MG63 (cell line): Measurements from ENCODE around the gene PPP1R3C. TPM values are rescaled to one million over a fixed set of nuclear protein-coding genes. Genes with fewer than 3 reads are reported as not detected.

Source experiments
- DNase-seq: peaks from one replicate; pipeline ENCODE4 v3.0.0-alpha.2; 2020
- H3K27me3 ChIP-seq: fragments of 250-450 bp; sonication (Bioruptor Pico); 2 replicates; pipeline ENCODE4 v1.5.1; 2020; ENCODE audit warnings: mild to moderate bottlenecking, moderate library complexity
- H3K36me3 ChIP-seq: fragments of 250-450 bp; sonication (Bioruptor Pico); 2 replicates; pipeline ENCODE4 v1.5.1; 2020; ENCODE audit warnings: mild to moderate bottlenecking, moderate library complexity
- H3K4me3 ChIP-seq: fragments of 250-450 bp; sonication (Bioruptor Pico); 2 replicates; pipeline ENCODE4 v1.5.1; 2020; ENCODE audit warnings: mild to moderate bottlenecking, moderate library complexity
- H3K9me3 ChIP-seq: fragments of 250-450 bp; sonication (Bioruptor Pico); 2 replicates; pipeline ENCODE4 v1.5.1; 2020; ENCODE audit warnings: mild to moderate bottlenecking, moderate library complexity
- total RNA-seq: library from RNA; depleted of rRNA; stranded (reverse); fragments of >200 nt; shearing (Covaris generic); gene quantifications from 2 replicates; pipeline ENCODE4 v1.2.3, GENCODE V29; 2014; ENCODE audit warnings: low replicate concordance

Gene PPP1R3C
- total RNA-seq, 1 experiment from 2014 or later: 16.0 TPM

DNA sequence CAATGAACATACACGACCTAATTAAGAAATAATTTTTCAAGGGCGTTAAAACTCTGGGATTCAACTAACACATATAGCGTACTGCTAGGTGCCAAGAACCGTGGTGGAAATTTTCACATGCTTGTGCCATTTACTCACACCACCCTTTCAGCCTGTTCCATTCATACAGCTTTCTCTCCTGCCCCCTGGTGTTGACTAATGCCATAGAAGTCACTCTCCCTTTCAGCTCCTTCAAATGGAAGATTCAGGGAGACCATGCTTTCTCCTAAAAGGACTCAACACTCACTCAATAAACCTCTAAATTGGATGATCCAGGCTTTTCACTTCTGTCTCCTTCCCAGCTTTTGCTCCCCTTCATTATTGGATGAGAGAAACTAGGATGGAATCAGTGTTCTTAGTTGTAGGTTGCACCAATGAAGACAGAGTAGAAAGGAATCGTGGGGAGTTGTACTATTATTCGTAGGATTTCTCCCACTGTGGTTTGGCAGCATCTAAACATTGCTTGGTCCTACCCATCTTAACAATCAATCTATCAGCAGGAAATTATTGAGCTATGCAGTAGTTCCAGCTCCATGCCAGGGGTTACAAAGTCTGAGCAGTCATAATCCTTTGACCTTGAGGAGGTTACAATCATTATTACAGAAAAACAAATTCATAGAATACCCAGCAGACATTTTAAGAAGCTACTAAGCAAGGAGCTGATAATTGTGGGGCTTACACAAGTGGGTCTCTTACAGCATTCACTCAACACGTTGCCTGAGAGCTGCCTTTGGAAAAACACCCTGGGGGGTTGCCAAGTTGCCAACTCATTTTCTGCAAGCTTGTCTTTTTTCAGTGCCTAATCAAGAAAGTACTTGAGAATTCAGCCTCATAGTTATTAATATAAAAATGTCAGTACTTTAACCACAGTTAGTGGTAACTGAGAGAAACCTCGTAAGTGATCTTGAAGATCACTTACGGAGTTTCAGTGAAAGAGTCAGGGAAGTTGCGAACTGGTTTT is 2.8 kb upstream of the PPP1R3C start:
- peaks cover 5% of the 10 kb centered on the region; the same call in 1 of the 2 replicates for H3K36me3 ChIP-seq
- DNase-seq: peak; percentile 53
- no peaks in the 10 kb centered on the region for H3K9me3 ChIP-seq
- no peak overlapping the region for H3K4me3 ChIP-seq
- no peaks in the 10 kb centered on the region for H3K27me3 ChIP-seq

DNA sequence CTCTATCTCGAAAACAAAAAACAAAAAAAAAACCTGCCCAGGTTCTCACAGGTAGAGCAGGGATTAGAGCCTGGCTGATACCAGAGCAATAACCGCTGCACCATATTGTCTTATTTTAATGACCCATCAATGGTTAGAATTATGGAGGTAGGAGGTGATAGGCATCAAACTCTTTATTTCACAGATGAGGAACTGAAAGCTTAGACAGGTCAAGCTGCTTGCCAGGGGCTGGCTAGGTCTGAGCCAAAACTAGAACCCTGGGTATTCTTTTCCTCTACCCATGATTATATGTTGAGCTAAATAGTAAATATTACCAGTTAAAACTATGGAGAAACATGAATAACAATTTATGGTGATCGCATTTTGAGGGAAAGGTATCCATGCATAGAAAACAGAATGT is 2.0 kb upstream of the PPP1R3C start:
- peaks cover 13% of the 10 kb centered on the region for H3K36me3 ChIP-seq
- H3K9me3 ChIP-seq: no peaks in the 10 kb centered on the region
- H3K27me3 ChIP-seq: no peaks in the 10 kb centered on the region
- H3K4me3 ChIP-seq: no peak overlapping the region
- DNase-seq: no peak

DNA sequence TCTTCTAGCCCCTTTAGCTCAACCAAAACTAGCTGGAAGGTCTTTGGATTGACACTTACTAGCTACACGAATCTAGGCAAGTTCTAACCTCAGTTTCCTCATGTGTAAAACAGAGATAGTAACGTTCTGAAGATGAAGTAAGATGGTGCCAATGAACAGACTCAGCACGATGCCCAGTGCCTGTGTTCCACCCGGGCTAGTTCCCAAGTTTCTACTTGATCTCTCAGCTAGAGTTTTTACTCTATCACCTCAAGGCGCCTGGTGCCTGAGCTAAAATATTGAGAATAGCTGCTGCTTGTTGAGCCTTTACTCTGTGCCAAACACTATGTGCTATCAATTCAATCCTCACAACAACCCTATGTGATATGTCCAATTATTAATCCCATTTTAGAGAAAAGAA is 1.4 kb upstream of the PPP1R3C start:
- no peaks in the 10 kb centered on the region for H3K27me3 ChIP-seq
- H3K9me3 ChIP-seq: no peaks in the 10 kb centered on the region
- H3K36me3 ChIP-seq: peaks cover 16% of the 10 kb centered on the region
- DNase-seq: no peak
- no peak overlapping the region for H3K4me3 ChIP-seq

DNA sequence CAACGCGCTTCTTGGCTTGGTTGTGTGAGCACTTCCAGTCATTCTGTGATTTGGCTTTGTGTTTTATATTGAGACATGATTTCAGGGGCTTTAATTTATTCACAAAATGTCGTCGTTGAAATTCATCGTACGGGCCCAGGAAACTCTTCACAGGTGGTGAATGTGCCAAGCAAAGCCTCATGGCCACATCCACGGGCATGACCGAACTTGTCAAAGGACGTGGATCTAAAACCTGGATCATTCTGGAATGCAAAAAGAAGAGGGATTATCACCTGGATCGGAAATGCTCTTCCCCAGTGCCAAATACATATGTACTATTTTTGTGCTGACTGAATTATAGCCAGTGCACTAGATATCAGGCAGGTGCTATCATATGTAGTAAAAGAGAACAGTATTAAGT is 2.2 kb downstream of the PPP1R3C start:
- Histone ChIP-seq H3K27me3 (no peaks in the 10 kb centered on the region), H3K4me3 (no peak overlapping the region), H3K36me3 (peaks cover 22% of the 10 kb centered on the region), H3K9me3 (no peaks in the 10 kb centered on the region)
- DNase-seq: no peak

DNA sequence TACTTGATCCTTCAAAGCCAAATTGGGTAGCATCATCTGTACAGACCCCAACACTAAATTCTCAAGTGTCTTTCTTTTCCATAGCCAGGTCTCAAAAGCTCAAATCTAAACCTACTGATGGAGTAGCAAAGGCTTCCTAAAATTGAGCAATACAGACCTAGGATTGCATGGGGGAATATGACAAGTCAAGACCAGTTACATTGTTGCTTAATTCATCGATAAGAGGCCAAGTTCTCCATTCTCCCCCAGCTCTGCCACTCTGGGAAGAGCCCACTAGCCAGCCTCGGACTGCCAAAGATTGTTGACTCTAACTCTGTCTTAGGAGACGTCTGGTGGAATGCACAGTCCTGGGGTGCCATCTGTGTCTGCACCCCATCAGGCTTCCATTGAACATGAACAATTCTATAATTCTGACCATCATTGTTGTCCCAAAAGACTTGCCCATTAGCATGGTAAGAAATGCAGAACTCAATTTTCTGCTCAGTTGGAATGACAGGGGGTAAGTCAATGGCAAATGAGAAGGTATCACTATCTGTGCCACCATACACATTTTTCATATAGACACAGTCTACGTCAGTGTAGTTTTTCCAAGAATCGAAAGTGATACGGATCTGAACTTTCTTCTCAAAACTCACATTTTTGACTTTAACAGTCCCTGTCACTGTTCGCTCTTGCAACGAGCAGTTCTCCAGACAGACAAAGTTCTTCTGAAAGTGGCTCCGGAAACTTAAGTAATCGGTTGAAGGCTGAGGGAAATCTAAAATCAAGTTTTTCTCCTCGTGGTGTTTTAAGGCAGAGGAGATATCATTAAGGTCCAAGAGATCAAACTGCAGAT is 2.9 kb downstream of the PPP1R3C start:
- Histone ChIP-seq H3K9me3 (no peaks in the 10 kb centered on the region), H3K4me3 (no peak overlapping the region), H3K27me3 (no peaks in the 10 kb centered on the region), H3K36me3 (peaks cover 22% of the 10 kb centered on the region)
- DNase-seq: no peak

DNA sequence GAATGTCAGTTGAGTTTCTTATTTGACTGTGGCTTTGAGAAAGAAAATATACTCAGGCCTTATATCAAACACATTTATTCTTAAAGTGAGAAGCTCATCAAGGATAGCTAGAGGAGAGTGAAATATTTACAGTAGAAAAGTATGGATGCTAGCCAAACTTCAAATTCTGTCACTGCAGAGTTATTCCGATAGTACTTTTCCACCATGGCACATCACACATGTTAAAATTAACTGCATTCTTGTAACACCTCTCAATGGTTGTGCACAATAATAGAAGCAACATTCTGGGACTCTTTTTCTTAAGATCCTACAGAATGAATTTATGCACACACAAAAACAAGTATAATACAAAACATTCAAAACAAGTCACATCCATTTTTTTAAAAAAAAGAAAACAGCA is 4.5 kb downstream of the PPP1R3C start:
- no peaks in the 10 kb centered on the region; the same call in 1 of the 2 replicates for H3K9me3 ChIP-seq
- H3K27me3 ChIP-seq: no peaks in the 10 kb centered on the region
- H3K4me3 ChIP-seq: no peak overlapping the region
- DNase-seq: no peak
- H3K36me3 ChIP-seq: peaks cover 22% of the 10 kb centered on the region

DNA sequence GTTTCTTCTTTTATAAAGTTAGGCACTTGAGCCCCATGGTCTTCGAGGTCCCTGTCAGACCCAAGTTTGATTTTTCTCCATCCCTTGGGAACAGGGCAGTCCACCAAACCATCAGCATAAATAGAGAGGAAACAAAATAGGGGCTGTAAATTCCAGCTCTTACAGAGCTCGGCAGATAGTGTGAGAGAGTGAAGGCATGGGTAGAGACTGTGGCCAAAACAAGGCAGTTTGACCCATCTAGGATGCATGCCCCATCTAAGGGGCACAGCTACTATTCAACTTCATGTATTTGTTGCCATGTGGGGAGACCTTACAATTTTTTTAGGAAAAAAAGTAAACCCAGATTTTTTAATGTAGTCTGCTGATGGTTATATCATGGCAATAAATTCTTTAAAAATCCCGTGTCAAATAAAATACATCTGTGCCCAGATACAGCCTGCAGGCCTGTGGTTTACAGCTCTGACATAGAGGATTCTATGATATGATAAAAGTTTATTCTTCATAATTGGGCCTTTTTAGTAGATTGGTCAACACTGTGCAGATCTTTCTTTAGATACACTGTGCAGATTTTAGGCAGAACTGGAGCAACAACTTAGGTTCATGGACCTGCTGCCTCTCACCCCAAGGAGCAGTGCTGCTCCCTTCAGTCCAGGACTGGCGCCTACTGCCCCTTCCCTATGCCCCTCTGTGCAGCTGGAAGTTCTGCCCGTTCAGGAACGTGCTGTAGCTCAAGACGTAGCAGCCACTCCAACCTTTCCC is 5.3 kb downstream of the PPP1R3C start:
- no peak overlapping the region for H3K4me3 ChIP-seq
- peaks cover 2% of the 10 kb centered on the region; the same call in 1 of the 2 replicates for H3K9me3 ChIP-seq
- H3K36me3 ChIP-seq: peaks cover 22% of the 10 kb centered on the region
- H3K27me3 ChIP-seq: no peaks in the 10 kb centered on the region
- DNase-seq: no peak

DNA sequence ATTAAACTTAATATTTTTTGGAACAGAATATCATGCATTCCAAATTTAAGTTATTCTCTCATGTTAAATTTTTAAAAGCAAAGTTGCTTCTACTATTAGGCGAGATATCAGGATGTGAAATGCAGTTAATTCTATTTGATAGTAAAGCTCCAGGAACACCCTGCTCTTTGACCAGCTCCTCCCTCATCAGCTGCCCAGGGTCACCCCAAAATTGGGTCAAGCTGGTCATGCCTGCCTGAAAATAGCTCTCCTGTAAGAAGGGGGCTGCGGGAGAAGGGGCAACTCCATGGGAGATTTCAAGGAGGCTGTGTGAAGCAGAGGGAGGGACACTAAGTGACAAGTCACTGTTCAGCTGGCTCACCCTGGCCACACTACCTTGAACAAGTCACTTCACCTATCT is 5.9 kb downstream of the PPP1R3C start:
- H3K36me3 ChIP-seq: peaks cover 22% of the 10 kb centered on the region

DNA sequence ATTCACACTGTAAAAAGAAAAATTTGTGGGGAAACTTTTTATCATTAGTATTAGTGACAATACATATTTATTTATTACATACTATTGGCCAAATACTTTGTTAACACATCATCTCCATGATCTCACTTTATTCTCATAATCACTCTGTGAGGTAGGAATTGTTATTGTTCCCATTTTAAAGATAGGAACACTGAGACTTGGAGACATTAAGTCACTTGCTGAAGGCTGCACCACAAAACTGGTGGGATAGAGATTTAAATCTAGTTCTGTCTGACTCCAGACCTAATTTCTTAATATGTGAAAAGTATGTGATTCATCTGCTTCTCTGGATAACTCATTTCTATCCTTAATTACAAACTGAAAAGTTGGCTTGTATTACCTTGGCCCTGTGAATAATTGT is 8.2 kb downstream of the PPP1R3C start:
- H3K4me3 ChIP-seq: no peak overlapping the region
- H3K36me3 ChIP-seq: peaks cover 6% of the 10 kb centered on the region
- peaks cover 10% of the 10 kb centered on the region for H3K9me3 ChIP-seq
- no peak for DNase-seq
- no peaks in the 10 kb centered on the region for H3K27me3 ChIP-seq

More for the DNA sequence above, 5.9 kb downstream of the PPP1R3C start:
- Histone ChIP-seq H3K4me3 (no peak overlapping the region), H3K9me3 (peaks cover 3% of the 10 kb centered on the region; the same call in 1 of the 2 replicates), H3K27me3 (no peaks in the 10 kb centered on the region)
- DNase-seq: no peak

DNA sequence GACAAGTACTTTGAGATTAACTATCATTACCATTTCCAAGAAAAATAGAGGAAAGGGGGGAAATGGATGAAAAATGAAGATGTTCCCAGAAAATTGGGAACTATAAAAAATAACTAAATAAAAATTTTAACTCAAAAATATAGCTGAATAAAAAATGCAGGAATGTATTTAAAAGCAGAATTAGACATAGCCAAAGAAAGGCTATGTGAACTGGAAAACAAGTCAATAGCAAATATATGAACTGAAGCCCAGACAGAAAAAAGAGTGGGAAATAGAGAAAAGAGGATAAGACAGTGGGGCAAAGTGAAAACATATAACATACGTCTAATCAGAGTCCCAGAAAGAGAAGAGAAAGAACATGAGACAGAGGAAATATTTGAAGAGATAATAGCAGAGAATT is 10.3 kb downstream of the PPP1R3C start:
- no peak for DNase-seq
- no peaks in the 10 kb centered on the region for H3K27me3 ChIP-seq
- no peaks in the 10 kb centered on the region for H3K36me3 ChIP-seq
- H3K4me3 ChIP-seq: no peak overlapping the region
- peaks cover 13% of the 10 kb centered on the region for H3K9me3 ChIP-seq

DNA sequence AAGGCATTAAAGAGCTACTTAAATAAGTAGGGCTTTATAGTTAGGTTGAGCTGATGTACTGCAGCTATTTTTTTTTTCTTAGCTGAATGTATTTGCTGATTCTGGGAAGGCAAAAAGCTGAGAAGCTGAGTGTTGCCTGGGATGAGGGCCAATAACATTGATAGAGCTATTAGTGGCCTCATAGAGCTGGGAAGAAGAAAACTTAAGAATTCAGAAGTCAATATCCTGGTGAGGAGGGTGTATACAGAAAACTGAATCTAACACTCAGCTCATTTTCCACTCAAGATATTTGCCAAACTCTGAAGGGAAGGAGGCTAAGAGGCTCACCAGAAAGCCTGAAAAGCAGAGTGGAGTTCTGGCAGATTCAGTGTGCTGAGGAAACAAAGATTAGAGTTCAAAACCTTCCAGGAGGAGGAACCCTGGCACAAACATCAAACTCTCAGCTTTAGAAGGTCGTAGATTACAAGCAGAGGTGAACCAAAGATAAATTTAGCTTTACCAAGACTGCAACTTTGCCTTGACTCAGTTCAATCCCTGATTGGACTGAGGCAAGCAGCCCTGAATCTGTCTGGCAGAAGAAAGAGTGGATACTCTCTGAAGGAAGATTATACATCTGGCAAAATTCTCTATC is 11.3 kb downstream of the PPP1R3C start:
- Histone ChIP-seq H3K9me3 (peaks cover 13% of the 10 kb centered on the region), H3K4me3 (no peak overlapping the region), H3K36me3 (no peaks in the 10 kb centered on the region), H3K27me3 (no peaks in the 10 kb centered on the region)
- no peak for DNase-seq

DNA sequence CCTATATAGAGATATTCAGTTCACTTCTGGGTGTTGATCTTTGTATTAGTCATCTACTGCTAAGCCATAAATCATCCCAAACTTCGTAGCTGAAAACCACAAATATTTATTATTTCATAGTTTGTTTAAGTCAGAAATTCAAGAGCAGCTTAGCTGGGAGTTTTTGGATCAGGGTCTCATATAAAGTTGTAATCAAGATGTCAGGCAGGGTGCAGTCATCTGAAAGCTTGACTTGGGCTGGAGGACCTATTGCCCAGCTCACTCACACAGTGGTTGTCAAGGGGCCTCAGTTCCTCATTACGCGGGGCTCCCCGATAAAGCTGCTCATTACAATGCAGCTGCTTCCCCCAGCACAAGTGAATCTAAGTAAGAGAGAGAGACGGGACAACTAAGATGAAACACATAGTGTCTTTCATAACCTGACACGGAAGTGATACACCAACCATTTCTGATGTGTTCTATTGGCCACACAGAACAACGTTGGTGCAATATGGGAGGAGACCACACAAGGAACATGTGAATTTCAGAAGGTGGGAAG is 15.7 kb downstream of the PPP1R3C start:
- H3K9me3 ChIP-seq: peaks cover 10% of the 10 kb centered on the region
- no peaks in the 10 kb centered on the region for H3K36me3 ChIP-seq
- peak; percentile 51 for DNase-seq
- H3K27me3 ChIP-seq: no peaks in the 10 kb centered on the region
- no peak overlapping the region for H3K4me3 ChIP-seq

DNA sequence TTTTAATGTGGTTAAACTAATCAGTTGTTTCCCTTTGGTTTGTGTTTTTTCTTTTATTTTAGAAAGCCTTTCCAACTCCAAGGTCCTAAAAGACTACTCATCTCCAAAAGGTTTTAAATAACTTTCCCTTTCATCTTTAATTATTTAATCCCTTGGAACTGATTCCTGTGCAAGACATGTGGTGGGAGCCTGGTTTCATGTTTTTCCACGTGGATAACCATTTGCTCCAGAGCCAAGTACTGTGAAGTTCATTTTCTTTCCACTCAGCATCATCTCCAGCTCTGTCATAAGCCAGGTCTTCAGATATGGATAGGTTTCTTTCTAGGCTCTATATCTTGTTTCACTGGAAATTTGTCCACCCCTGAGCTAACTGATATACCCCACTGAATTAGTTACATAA is 16.7 kb downstream of the PPP1R3C start:
- Histone ChIP-seq H3K27me3 (no peaks in the 10 kb centered on the region), H3K36me3 (no peaks in the 10 kb centered on the region), H3K4me3 (no peak overlapping the region), H3K9me3 (peaks cover 7% of the 10 kb centered on the region)
- no peak for DNase-seq

DNA sequence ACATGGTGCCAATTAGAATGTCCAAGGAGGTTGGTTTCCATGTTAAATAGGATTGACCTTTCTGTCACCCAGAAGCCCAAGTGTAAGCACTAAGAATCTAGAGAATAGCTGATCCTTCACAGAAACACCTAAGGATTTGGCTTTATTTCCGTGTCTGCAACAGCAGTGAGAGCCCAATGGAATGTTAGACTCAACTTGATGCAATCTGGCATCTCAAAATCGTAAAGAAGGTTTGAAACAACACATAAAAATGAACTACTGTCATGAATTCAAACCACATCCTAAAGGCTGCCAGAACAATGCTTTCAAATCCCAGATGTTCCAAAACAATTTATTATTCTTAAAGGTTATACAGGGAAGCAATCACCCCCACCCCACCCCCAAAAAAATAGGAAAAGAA is 18.6 kb downstream of the PPP1R3C start:
- Histone ChIP-seq H3K36me3 (no peaks in the 10 kb centered on the region), H3K9me3 (peaks cover under 1% of the 10 kb centered on the region; the same call in 1 of the 2 replicates), H3K27me3 (no peaks in the 10 kb centered on the region), H3K4me3 (no peak overlapping the region)
- DNase-seq: peak; percentile 42

DNA sequence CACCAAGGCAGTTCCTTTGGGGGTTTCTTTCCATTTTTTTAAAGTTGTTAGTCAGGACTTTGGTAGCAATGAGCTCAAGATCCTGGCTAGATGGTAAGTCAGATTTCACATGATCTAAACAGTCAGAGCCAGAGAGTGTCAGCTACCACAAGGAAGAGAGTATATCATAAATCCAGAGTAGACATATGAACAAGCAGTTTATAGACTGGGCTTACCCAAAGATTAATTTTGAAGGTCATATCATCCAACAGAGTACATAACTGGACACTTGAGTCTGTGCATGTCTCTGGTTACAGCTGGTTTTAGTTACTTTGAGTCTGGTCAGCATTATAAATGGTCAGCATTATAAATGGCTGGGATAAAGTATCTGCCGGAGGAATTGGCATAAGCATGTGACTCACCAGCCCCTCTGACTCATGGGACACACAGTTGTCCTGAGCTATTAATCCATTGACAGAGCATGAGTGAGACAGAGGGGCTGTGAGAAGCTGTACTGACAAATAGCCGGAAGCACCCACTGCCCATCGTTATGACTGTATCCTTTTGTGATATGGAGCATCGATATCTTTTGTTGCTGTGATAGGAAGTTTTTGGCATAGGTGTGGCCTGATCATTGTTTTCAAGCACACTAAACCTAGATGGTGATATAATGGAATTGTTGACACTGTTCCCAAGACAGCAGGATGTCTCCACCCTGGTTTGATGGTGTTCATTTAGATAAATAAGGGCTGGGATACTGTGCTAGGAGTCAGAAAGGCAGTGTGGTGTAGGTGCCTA is 19.3 kb downstream of the PPP1R3C start:
- Histone ChIP-seq H3K4me3 (no peak overlapping the region), H3K27me3 (no peaks in the 10 kb centered on the region), H3K36me3 (no peaks in the 10 kb centered on the region), H3K9me3 (no peaks in the 10 kb centered on the region)
- peak; percentile 95 for DNase-seq
